ENCODE results near the gene PRDM16.
"Not testable (repeated sequence)": the region's sequence is repeated elsewhere in the genome, so short reads cannot be mapped to it uniquely, and the experiment has no call there.

Gene PRDM16

GRCh38 chr1:3285106-3285740 is 216.2 kb downstream of the PRDM16 start:
- no peak overlapping the region for H3K4me3 ChIP-seq (ENCODE audit: low read depth, low read length)
- no peak for TF ChIP-seq CTCF (IDR thresholded peaks at IDR 0.05; ENCODE audit: borderline replicate concordance, insufficient read depth, low read depth, low read length)

- H3K4me3 ChIP-seq (ENCODE audit: low read depth, low read length), result not testable (repeated sequence)
Observed at GRCh38 chr1:3287095-3287494, 218.1 kb downstream of the PRDM16 start.

GRCh38 chr1:3287656-3288160 is 218.7 kb downstream of the PRDM16 start:
- no peak for TF ChIP-seq CTCF (IDR thresholded peaks at IDR 0.05; ENCODE audit: borderline replicate concordance, insufficient read depth, low read depth, low read length)
- H3K4me3 ChIP-seq (ENCODE audit: low read depth, low read length), result no peak overlapping the region

- TF ChIP-seq CTCF (IDR thresholded peaks at IDR 0.05; ENCODE audit: borderline replicate concordance, insufficient read depth, low read depth, low read length), result no peak
- no peak overlapping the region for H3K4me3 ChIP-seq (ENCODE audit: low read depth, low read length)
Observed at GRCh38 chr1:3289502-3289901, 220.5 kb downstream of the PRDM16 start.

GRCh38 chr1:3290438-3290837 is 221.4 kb downstream of the PRDM16 start:
- TF ChIP-seq CTCF (IDR thresholded peaks at IDR 0.05; ENCODE audit: borderline replicate concordance, insufficient read depth, low read depth, low read length), result no peak
- no peak overlapping the region for H3K4me3 ChIP-seq (ENCODE audit: low read depth, low read length)

GRCh38 chr1:3290915-3291314 is 221.9 kb downstream of the PRDM16 start:
- H3K4me3 ChIP-seq (ENCODE audit: low read depth, low read length), result no peak overlapping the region
- no peak for TF ChIP-seq CTCF (IDR thresholded peaks at IDR 0.05; ENCODE audit: borderline replicate concordance, insufficient read depth, low read depth, low read length)

- H3K4me3 ChIP-seq (ENCODE audit: low read depth, low read length), result no peak overlapping the region
- no peak for TF ChIP-seq CTCF (IDR thresholded peaks at IDR 0.05; ENCODE audit: borderline replicate concordance, insufficient read depth, low read depth, low read length)
Observed at GRCh38 chr1:3292051-3292722, 223.2 kb downstream of the PRDM16 start.

All from GM12875 (cell line).